Inferior parietal cortex (tissue), 1 donor: Measurements from ENCODE around the gene JUNB.

Experiments used
- DNase-seq: peaks from one replicate; pipeline ENCODE4 v3.0.0-alpha.2; 2016; ENCODE audit errors: extremely low spot score

The JUNB gene

GRCh38 chr19:12842511-12842910 lies 51.2 kb downstream of the JUNB start:
- DNase-seq = no peak
